NCI-H2107 treated with DMSO at 0.1 percent for 48 hours (cell line): ENCODE measurements around the gene ZNF8.
"Not testable (repeated sequence)": the region's sequence is repeated elsewhere in the genome, so short reads cannot be mapped to it uniquely, and the experiment has no call there.

ENCODE experiments used
- DNase-seq: peaks from one replicate; lab custom pipeline; 2025; ENCODE audit not compliant: unreplicated experiment; lab: John Stamatoyannopoulos, UW

ZNF8 gene

DNA sequence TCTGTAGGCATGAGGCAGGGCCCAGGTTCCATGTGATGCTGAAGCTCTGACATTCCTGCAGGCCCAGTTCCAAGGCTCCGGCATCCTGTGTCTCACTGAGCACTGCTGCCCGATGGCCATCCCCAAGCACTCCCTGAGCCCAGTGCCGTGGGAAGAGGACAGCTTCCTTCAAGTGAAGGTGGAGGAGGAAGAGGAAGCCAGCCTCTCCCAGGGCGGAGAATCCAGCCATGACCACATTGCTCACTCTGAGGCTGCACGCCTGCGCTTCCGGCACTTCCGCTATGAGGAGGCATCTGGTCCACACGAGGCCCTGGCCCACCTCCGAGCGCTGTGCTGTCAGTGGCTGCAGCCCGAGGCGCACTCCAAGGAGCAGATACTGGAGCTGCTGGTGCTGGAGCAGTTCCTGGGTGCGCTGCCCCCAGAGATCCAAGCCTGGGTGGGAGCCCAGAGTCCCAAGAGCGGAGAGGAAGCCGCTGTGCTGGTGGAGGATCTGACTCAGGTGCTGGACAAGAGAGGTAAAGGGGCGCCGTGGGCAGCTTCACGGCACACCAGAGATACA, 56.0 kb downstream of the ZNF8 start:
- DNase-seq, result no peak

DNA sequence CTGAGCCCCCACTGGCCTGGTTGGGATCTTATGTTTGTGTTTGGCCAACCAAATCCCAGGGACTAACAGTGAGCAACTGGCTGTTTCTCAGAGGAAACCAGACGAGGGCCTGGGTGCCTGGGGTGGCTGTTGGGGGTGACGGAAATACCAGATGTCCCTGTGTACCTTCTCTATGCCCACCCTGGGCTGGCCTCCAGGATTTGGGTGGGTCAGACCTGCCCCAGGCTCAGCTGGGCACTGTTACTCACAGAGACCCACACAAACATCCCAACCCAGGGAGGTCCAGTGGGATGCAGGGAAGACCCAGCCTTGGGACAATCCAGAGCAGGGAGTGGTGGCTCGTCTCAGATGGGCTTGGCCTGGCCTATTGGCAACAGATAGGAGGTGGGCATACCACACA, 56.9 kb downstream of the ZNF8 start:
- DNase-seq, result no peak

DNA sequence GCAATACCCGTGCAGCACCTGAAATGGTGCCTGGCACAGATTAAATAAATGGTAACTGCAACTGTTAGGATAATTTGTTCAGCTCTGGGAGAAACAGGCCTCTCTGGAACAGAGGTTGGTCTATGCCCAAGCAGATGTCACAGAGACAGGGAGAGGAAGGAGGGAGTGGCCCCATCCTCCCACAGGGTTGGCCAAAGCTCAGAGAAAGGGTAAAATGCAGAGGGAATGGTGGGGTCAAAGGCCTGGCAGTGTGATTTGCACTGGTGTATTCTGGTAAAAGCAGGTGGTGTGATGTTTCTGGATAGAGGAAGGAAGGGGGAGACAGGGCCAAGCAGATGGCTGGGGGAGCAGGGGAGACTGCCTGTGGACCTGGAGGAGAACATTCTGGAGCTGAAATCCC, 57.5 kb downstream of the ZNF8 start:
- DNase-seq, result no peak

- DNase-seq, result no peak
Measured at GRCh38 chr19:58336820-58337219, 58.1 kb downstream of the ZNF8 start.

DNA sequence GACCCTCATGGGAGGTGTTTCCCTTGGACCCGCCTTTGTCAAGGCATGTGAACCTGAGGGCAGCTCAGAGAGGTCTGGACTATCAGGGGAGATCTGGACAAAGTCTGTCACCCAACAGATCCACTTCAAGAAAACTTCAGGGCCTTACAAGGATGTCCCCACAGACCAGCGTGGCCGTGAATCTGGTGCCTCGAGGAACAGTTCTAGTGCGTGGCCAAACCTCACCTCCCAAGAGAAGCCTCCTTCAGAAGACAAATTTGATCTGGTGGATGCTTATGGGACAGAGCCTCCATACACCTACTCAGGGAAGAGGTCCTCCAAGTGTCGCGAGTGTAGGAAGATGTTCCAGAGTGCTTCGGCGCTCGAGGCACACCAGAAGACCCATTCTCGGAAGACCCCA, 59.6 kb downstream of the ZNF8 start:
- no peak for DNase-seq

- DNase-seq, result no peak
Measured at GRCh38 chr19:58338825-58339558, 60.2 kb downstream of the ZNF8 start.

GRCh38 chr19:58345558-58345957, 66.8 kb downstream of the ZNF8 start:
- no peak for DNase-seq

- DNase-seq, result peak; percentile 40
Measured at GRCh38 chr19:58346961-58347929, 68.5 kb downstream of the ZNF8 start.

- not testable (repeated sequence) for DNase-seq
Measured at GRCh38 chr19:58348080-58348479, 69.3 kb downstream of the ZNF8 start.

DNA sequence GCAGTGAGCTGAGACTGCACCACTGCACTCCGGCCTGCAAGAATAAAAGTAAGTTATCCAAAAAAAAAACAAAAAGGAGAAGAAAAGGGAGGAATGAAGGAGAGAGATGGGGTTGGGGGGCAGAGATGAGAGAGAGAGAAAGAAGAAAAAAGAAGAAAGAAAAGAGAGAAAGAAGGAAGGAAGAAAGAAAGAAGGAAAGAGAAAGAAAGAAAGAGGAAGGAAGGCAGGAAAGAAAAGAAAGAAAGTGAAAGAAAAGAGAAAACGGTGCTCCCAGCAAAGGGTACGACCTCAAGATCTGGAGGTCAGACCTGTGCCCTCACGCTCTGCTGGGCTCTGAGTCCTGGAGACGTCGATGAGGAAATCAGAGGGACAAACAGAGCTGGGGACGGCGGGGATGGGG, 70.8 kb downstream of the ZNF8 start:
- no peak for DNase-seq

GRCh38 chr19:58350001-58350861, 71.5 kb downstream of the ZNF8 start:
- no peak for DNase-seq

DNA sequence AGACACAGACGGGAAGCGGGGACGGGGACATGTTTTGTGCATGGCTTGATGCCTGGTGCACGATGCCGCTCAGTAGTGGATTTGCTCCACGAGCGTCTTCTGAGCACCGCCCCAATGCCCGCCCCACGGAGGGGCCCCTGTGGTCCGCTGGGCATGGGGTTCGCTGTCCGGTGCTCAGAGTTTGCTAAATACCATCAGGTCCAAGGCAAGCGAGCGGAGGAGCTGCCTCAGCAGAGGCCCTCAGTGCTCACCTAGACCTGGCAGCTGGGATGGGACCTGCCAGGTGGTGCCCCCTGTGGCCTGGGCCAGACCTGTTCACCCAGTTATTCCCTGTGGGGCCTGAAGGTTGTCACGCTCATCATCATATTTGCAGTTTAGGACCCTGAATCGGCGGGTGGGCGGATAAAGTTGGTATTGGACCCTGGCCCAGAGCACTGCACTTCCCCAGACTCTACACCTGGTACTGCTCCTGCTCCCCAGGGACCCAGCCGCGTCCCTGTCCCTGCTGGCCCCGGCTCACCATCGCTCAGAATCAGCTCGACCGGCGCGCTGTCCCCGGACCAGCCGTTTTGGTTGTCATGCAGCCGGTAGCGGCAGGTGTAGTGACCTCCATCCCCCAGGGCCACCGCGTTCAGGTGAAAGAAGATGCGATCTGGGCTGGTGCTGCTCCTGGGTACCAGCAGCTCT, 72.3 kb downstream of the ZNF8 start:
- DNase-seq, result no peak

DNA sequence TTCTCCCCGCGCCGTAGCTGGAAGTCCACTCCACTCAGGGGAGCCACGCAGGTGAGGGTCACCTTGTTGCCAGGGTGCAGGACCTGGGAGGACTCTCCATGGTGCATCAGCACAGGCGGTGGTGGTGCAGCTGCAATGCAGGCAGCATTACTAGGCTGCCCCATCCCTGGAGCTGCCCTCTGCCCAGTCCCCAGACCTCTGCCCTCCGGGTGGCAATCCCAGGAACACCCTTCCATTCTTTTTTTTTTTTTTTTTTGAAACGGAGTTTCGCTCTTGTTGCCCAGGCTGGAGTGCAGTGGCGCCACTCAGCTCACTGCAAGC, 72.8 kb downstream of the ZNF8 start:
- DNase-seq, result no peak

GRCh38 chr19:58351990-58352755, 73.4 kb downstream of the ZNF8 start:
- DNase-seq, result no peak
